Trophoblast cell (in vitro differentiated cells and primary cell): ENCODE data around the gene FAM20C.

Experiments
- DNase-seq, 2 donors: peaks; one replicate each; pipeline ENCODE4 v3.0.0-alpha.2; 2016
- H2AFZ ChIP-seq: 2 replicates; pipeline ENCODE4 v1.6.1; 2013; ENCODE audit warnings: low read length, moderate library complexity, mild to moderate bottlenecking; ENCODE audit not compliant: insufficient read depth, poor library complexity
- H2AK5ac ChIP-seq: 2 replicates; pipeline ENCODE4 v1.6.1; 2013; ENCODE audit warnings: mild to moderate bottlenecking, low read length
- H2BK120ac ChIP-seq: 2 replicates; pipeline ENCODE4 v1.6.1; 2013; ENCODE audit warnings: low read length, mild to moderate bottlenecking, moderate library complexity; ENCODE audit not compliant: insufficient read depth, poor library complexity
- H2BK12ac ChIP-seq: 2 replicates; pipeline ENCODE4 v1.6.1; 2013; ENCODE audit warnings: mild to moderate bottlenecking, low read length, moderate library complexity
- H2BK5ac ChIP-seq: 2 replicates; pipeline ENCODE4 v1.6.1; 2013; ENCODE audit warnings: low read length, low read depth, moderate library complexity, mild to moderate bottlenecking; ENCODE audit not compliant: poor library complexity
- H3K14ac ChIP-seq: 2 replicates; pipeline ENCODE4 v1.6.1; 2013; ENCODE audit warnings: mild to moderate bottlenecking, low read length
- H3K18ac ChIP-seq: 2 replicates; pipeline ENCODE4 v1.6.1; 2013; ENCODE audit warnings: mild to moderate bottlenecking, low read length
- H3K23ac ChIP-seq: 2 replicates; pipeline ENCODE4 v1.6.1; 2013; ENCODE audit warnings: low read length
- H3K27ac ChIP-seq: 2 replicates; pipeline ENCODE4 v1.5.1; 2013; ENCODE audit warnings: low read depth, mild to moderate bottlenecking, inconsistent platforms, low read length, moderate library complexity
- H3K27me3 ChIP-seq: 2 replicates; pipeline ENCODE4 v1.6.1; 2013; ENCODE audit warnings: inconsistent platforms, mild to moderate bottlenecking, low read length, moderate library complexity; ENCODE audit not compliant: insufficient read depth
- H3K36me3 ChIP-seq, 2 experiments: 1 replicate in 1 of 2; 2 replicates in 1 of 2; pipeline ENCODE4 v1.6.1; 2013; ENCODE audit warnings: low read length in 2 of 2, mild to moderate bottlenecking in 2 of 2, moderate library complexity in 1 of 2; ENCODE audit not compliant: insufficient read depth in 2 of 2, control insufficient read depth in 1 of 2
- H3K4ac ChIP-seq: 2 replicates; pipeline ENCODE4 v1.6.1; 2013; ENCODE audit warnings: low read depth, mild to moderate bottlenecking, low read length, moderate library complexity
- H3K4me1 ChIP-seq, 2 experiments: 1 replicate in 1 of 2; 2 replicates in 1 of 2; pipeline ENCODE4 v1.6.1; 2013; ENCODE audit warnings: low read length in 2 of 2, mild to moderate bottlenecking in 2 of 2, moderate library complexity in 1 of 2; ENCODE audit not compliant: insufficient read depth in 2 of 2, control insufficient read depth in 1 of 2
- H3K4me2 ChIP-seq: 2 replicates; pipeline ENCODE4 v1.6.1; 2013; ENCODE audit warnings: inconsistent platforms, mild to moderate bottlenecking, low read length, moderate library complexity
- H3K4me3 ChIP-seq: 2 replicates; pipeline ENCODE4 v1.5.1; 2013; ENCODE audit warnings: mild to moderate bottlenecking, low read depth, low read length, inconsistent platforms
- H3K79me1 ChIP-seq: one replicate; pipeline ENCODE4 v1.6.1; 2013; ENCODE audit warnings: low read length
- H3K79me2 ChIP-seq: 2 replicates; pipeline ENCODE4 v1.6.1; 2013; ENCODE audit warnings: low read length, mild to moderate bottlenecking; ENCODE audit not compliant: control insufficient read depth, insufficient read depth, poor library complexity
- H3K9ac ChIP-seq: 2 replicates; pipeline ENCODE4 v1.6.1; 2013; ENCODE audit warnings: mild to moderate bottlenecking, low read length
- H3K9me3 ChIP-seq: 2 replicates; pipeline ENCODE4 v1.6.1; 2013; ENCODE audit warnings: low read depth, mild to moderate bottlenecking, control low read depth, inconsistent platforms, low read length; ENCODE audit not compliant: insufficient read depth
- H4K12ac ChIP-seq: 2 replicates; pipeline ENCODE4 v1.6.1; 2013; ENCODE audit warnings: low read depth, mild to moderate bottlenecking, low read length, moderate library complexity
- H4K8ac ChIP-seq: 2 replicates; pipeline ENCODE4 v1.6.1; 2013; ENCODE audit warnings: low read depth, mild to moderate bottlenecking, low read length, moderate library complexity
- H4K91ac ChIP-seq: one replicate; pipeline ENCODE4 v1.6.1; 2013; ENCODE audit warnings: low read depth, mild to moderate bottlenecking, low read length, moderate library complexity
- WGBS: extraction: QIAGEN DNeasy Blood & Tissue Kit; methylation state at CpG from one replicate; pipeline ENCODE4 v1.1.7; 2013; ENCODE audit warnings: missing lambda C conversion rate; ENCODE audit not compliant: insufficient read length, insufficient coverage; ENCODE audit errors: extremely low coverage; 5-methylcytosine and 5-hydroxymethylcytosine counted together

FAM20C gene

DNA sequence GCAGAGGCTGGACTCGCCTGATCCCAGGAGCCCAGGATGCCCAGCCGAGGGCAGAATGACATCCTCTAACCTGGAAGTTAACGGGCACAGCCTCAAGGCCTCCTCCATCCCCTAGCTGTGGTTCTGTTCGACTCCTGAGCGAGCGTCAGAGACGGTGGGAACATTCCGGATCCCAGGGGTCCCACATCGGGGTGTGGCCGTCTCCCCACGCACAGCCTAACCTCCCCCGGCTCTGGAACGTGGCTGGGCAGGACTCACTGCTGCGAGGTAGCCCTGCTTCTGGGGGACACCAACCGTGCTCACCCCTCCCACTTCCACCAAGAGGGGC, 106.0 kb downstream of the FAM20C start:
- no peak overlapping the region for H3K9ac ChIP-seq
- H3K4me1 ChIP-seq = no peaks in the 10 kb centered on the region
- H3K14ac ChIP-seq = no peak overlapping the region
- H4K91ac ChIP-seq = no peak overlapping the region
- H3K36me3 ChIP-seq = no peaks in the 10 kb centered on the region
- H2AK5ac ChIP-seq = no peak overlapping the region
- no peak overlapping the region for H3K4me3 ChIP-seq
- H2BK12ac ChIP-seq = no peak overlapping the region
- H3K27me3 ChIP-seq = no peaks in the 10 kb centered on the region
- no peak overlapping the region for H3K27ac ChIP-seq
- H3K79me1 ChIP-seq = no peaks in the 10 kb centered on the region
- no peaks in the 10 kb centered on the region for H3K79me2 ChIP-seq
- no peak overlapping the region for H2BK5ac ChIP-seq
- no peak overlapping the region for H4K12ac ChIP-seq
- H3K18ac ChIP-seq = no peak overlapping the region
- DNase-seq = no peak
- peaks cover 5% of the 10 kb centered on the region for H3K9me3 ChIP-seq
- H3K23ac ChIP-seq = no peak overlapping the region
- WGBS = no CpG with 5 or more reads among the region's 15 CpGs
- no peak overlapping the region for H3K4ac ChIP-seq
- H4K8ac ChIP-seq = no peak overlapping the region
- no peak overlapping the region for H2BK120ac ChIP-seq
- no peak overlapping the region for H2AFZ ChIP-seq
- H3K4me2 ChIP-seq = no peak overlapping the region

DNA sequence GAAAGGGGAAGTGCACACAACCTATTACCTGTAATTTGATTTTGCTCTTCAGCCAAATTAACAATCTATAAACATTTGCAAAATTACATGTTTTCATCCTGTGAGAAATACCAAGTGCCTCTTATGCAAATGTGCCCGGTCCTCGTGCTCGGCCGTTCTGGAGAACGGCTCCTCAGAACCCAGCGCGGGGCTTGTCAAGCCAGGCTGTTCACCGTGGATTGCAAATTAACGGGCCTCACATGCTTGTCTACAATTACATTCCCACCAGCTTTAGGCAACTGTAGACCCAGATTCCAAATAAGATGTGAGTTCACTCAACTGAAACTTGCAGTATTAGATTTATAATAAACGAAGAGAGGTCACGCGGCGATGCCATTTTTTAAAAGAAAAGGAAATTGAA, 106.4 kb downstream of the FAM20C start:
- no peak overlapping the region for H3K4me3 ChIP-seq
- H2BK5ac ChIP-seq = no peak overlapping the region
- no peak overlapping the region for H2BK12ac ChIP-seq
- no peak overlapping the region for H4K91ac ChIP-seq
- no peaks in the 10 kb centered on the region for H3K27me3 ChIP-seq
- peaks cover 5% of the 10 kb centered on the region for H3K9me3 ChIP-seq
- H2AK5ac ChIP-seq = no peak overlapping the region
- no peaks in the 10 kb centered on the region for H3K79me2 ChIP-seq
- no peaks in the 10 kb centered on the region for H3K36me3 ChIP-seq
- H3K27ac ChIP-seq = no peak overlapping the region
- DNase-seq = no peak
- no peak overlapping the region for H4K12ac ChIP-seq
- no peak overlapping the region for H3K18ac ChIP-seq
- H3K23ac ChIP-seq = no peak overlapping the region
- H2AFZ ChIP-seq = no peak overlapping the region
- no peak overlapping the region for H4K8ac ChIP-seq
- no peak overlapping the region for H3K4me2 ChIP-seq
- H2BK120ac ChIP-seq = no peak overlapping the region
- H3K9ac ChIP-seq = no peak overlapping the region
- H3K4me1 ChIP-seq = no peaks in the 10 kb centered on the region
- H3K14ac ChIP-seq = no peak overlapping the region
- H3K79me1 ChIP-seq = no peaks in the 10 kb centered on the region
- WGBS = no CpG with 5 or more reads among the region's 13 CpGs
- H3K4ac ChIP-seq = no peak overlapping the region

DNA sequence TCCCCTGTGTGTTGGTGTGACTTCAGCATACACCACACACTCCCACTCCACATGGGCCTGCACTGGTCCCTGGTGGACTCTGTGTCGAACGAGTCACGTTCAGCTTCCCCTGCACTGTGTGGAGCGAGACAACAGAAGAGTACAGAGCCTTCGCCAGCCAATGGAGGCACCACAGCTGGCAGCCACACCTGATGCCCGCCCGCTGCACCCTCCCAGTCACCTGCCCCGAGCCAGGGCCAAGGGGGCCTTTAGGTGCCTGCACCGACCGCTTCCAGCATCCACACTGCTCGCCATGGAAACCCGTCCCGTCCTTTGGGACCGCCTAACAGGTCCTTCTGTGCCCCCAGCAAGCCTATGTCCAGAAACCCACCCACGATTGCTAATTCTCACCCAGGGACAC, 106.8 kb downstream of the FAM20C start:
- Histone ChIP-seq H3K23ac (no peak overlapping the region), H3K27me3 (no peaks in the 10 kb centered on the region), H2AK5ac (no peak overlapping the region), H3K79me2 (no peaks in the 10 kb centered on the region), H3K9ac (no peak overlapping the region), H4K91ac (no peak overlapping the region), H4K12ac (no peak overlapping the region), H2BK12ac (no peak overlapping the region), H4K8ac (no peak overlapping the region), H3K4ac (no peak overlapping the region), H3K14ac (no peak overlapping the region), H3K4me1 (no peaks in the 10 kb centered on the region), H2BK5ac (no peak overlapping the region), H3K4me3 (no peak overlapping the region), H3K27ac (no peak overlapping the region), H2AFZ (no peak overlapping the region), H3K4me2 (no peak overlapping the region), H3K9me3 (peaks cover 6% of the 10 kb centered on the region), H3K79me1 (no peaks in the 10 kb centered on the region), H3K18ac (no peak overlapping the region), H3K36me3 (no peaks in the 10 kb centered on the region), H2BK120ac (no peak overlapping the region)
- DNase-seq = no peak
- WGBS = no CpG with 5 or more reads among the region's 15 CpGs

DNA sequence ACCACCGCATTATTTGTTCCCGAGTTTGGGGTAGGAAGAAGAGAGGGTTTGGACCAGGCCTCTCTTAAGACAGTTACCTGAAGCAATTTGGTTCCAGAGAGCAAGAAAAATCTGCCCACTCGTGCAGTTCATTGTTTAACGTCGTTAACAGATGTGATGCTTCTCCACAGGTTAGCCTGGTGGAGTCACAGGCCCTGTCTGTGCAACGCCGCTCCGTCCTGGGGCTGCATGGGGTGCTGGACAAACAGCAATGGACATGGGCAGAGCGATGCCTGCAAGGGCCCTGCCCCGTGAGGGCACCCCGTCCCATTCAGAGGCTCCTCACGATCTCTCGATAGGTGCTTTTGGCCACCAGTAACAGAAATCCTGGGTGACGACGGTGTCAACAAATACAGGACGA, 107.3 kb downstream of the FAM20C start:
- Histone ChIP-seq H3K9me3 (peaks cover 11% of the 10 kb centered on the region), H3K23ac (no peak overlapping the region), H3K4me1 (no peaks in the 10 kb centered on the region), H3K14ac (no peak overlapping the region), H3K4me2 (no peak overlapping the region), H3K4me3 (no peak overlapping the region), H3K79me1 (no peaks in the 10 kb centered on the region), H2AFZ (no peak overlapping the region), H3K18ac (no peak overlapping the region), H3K9ac (no peak overlapping the region), H2BK12ac (no peak overlapping the region), H2BK120ac (no peak overlapping the region), H4K8ac (no peak overlapping the region), H3K27ac (no peak overlapping the region), H2BK5ac (no peak overlapping the region), H3K4ac (no peak overlapping the region), H4K91ac (no peak overlapping the region), H3K79me2 (no peaks in the 10 kb centered on the region), H2AK5ac (no peak overlapping the region), H3K36me3 (no peaks in the 10 kb centered on the region), H4K12ac (no peak overlapping the region), H3K27me3 (no peaks in the 10 kb centered on the region)
- no peak for DNase-seq
- no CpG with 5 or more reads among the region's 16 CpGs for WGBS

DNA sequence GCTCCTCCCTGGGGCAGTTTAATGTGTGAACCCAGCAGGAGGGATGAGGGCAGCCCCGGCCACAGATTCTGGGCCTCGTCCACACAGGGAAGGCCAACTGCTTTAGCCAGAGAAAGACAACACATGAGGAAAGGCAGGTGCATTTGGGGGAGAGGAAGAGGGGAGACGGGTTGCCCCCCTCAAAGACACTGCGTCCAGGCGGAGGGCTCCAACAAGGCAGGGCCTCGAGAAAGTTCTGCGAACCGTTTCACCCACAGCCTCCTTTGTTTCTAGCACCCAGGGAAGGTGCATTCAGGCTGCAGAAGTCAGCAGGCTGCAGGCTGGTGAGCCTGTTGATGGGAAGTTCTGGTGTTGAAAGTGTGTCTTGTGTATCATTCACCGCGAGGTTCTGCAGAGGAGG, 107.7 kb downstream of the FAM20C start:
- Histone ChIP-seq H3K27ac (no peak overlapping the region), H3K23ac (no peak overlapping the region), H4K12ac (no peak overlapping the region), H3K4me1 (no peaks in the 10 kb centered on the region), H2BK120ac (no peak overlapping the region), H3K79me2 (no peaks in the 10 kb centered on the region), H2AFZ (no peak overlapping the region), H2AK5ac (no peak overlapping the region), H2BK5ac (no peak overlapping the region), H3K4me2 (no peak overlapping the region), H3K79me1 (no peaks in the 10 kb centered on the region), H4K91ac (no peak overlapping the region), H3K14ac (no peak overlapping the region), H2BK12ac (no peak overlapping the region), H3K18ac (no peak overlapping the region), H3K9me3 (peaks cover 15% of the 10 kb centered on the region), H3K4me3 (no peak overlapping the region), H3K36me3 (no peaks in the 10 kb centered on the region), H4K8ac (no peak overlapping the region), H3K27me3 (no peaks in the 10 kb centered on the region), H3K9ac (no peak overlapping the region), H3K4ac (no peak overlapping the region)
- WGBS = no CpG with 5 or more reads among the region's 10 CpGs
- DNase-seq = no peak
